ENCODE results near the gene ZNF804B.

ZNF804B gene

GRCh38 chr7:88842201-88842600, 82.7 kb downstream of the ZNF804B start:
- DNase-seq, result peak; percentile 15

- no peak for DNase-seq
Measured at GRCh38 chr7:88845091-88845490, 85.6 kb downstream of the ZNF804B start.

- no peak for DNase-seq
Measured at GRCh38 chr7:88851220-88851619, 91.7 kb downstream of the ZNF804B start.

- no peak for DNase-seq
Measured at GRCh38 chr7:88859288-88859687, 99.8 kb downstream of the ZNF804B start.

- DNase-seq, result no peak
Measured at GRCh38 chr7:88866265-88866863, 106.9 kb downstream of the ZNF804B start.

- DNase-seq, result no peak
Measured at GRCh38 chr7:88867158-88867557, 107.7 kb downstream of the ZNF804B start.

GRCh38 chr7:88868456-88868855, 109.0 kb downstream of the ZNF804B start:
- no peak for DNase-seq

GRCh38 chr7:88881136-88881535, 121.6 kb downstream of the ZNF804B start:
- no peak for DNase-seq

- DNase-seq, result no peak
Measured at GRCh38 chr7:88885131-88885530, 125.6 kb downstream of the ZNF804B start.

- no peak for DNase-seq
Measured at GRCh38 chr7:88888684-88889083, 129.2 kb downstream of the ZNF804B start.

GRCh38 chr7:88910516-88910915, 151.0 kb downstream of the ZNF804B start:
- DNase-seq, result no peak

- no peak for DNase-seq
Measured at GRCh38 chr7:88912852-88913251, 153.4 kb downstream of the ZNF804B start.

- DNase-seq, result no peak
Measured at GRCh38 chr7:88915615-88916014, 156.1 kb downstream of the ZNF804B start.

- DNase-seq, result no peak
Measured at GRCh38 chr7:88919478-88920131, 160.1 kb downstream of the ZNF804B start.

GRCh38 chr7:88922944-88923343, 163.4 kb downstream of the ZNF804B start:
- DNase-seq, result no peak

GRCh38 chr7:88928276-88928675, 168.8 kb downstream of the ZNF804B start:
- DNase-seq, result peak; percentile 10

- no peak for DNase-seq
Measured at GRCh38 chr7:88929719-88930118, 170.2 kb downstream of the ZNF804B start.

- DNase-seq, result no peak
Measured at GRCh38 chr7:88933285-88933684, 173.8 kb downstream of the ZNF804B start.

GRCh38 chr7:88942815-88943501, 183.5 kb downstream of the ZNF804B start:
- no peak for DNase-seq

- DNase-seq, result no peak
Measured at GRCh38 chr7:88951826-88952225, 192.3 kb downstream of the ZNF804B start.

GRCh38 chr7:88964418-88964817, 204.9 kb downstream of the ZNF804B start:
- DNase-seq, result no peak

GRCh38 chr7:88965371-88965770, 205.9 kb downstream of the ZNF804B start:
- no peak for DNase-seq

GRCh38 chr7:88967432-88967831, 207.9 kb downstream of the ZNF804B start:
- DNase-seq, result no peak

- no peak for DNase-seq
Measured at GRCh38 chr7:88969167-88969566, 209.7 kb downstream of the ZNF804B start.
